Osteocyte (in vitro differentiated cells): ENCODE results near the gene DAZAP1. TPM values are rescaled to one million over a fixed set of nuclear protein-coding genes. Genes with fewer than 3 reads are reported as not detected.
A peak's percentile ranks its signal among the peaks of the same experiment; 100 is the strongest.

Source experiments
- DNase-seq: peaks from one replicate; pipeline ENCODE4 v3.0.0; 2021; ENCODE audit warnings: mixed read lengths; ENCODE audit not compliant: unreplicated experiment; ENCODE audit errors: extremely low spot score
- H3K27ac Mint-ChIP-seq: one replicate; pipeline ENCODE4 v1.8.0; 2021; ENCODE audit warnings: mild to moderate bottlenecking, mixed read lengths; ENCODE audit not compliant: unreplicated experiment
- H3K27me3 Mint-ChIP-seq: one replicate; pipeline ENCODE4 v1.8.0; 2021; ENCODE audit warnings: mixed read lengths; ENCODE audit not compliant: unreplicated experiment
- H3K36me3 Mint-ChIP-seq: one replicate; pipeline ENCODE4 v1.8.0; 2021; ENCODE audit warnings: mixed read lengths; ENCODE audit not compliant: unreplicated experiment
- H3K4me1 Mint-ChIP-seq: one replicate; pipeline ENCODE4 v1.8.0; 2021; ENCODE audit warnings: mixed read lengths; ENCODE audit not compliant: unreplicated experiment
- H3K4me3 Mint-ChIP-seq: one replicate; pipeline ENCODE4 v1.8.0; 2021; ENCODE audit warnings: mild to moderate bottlenecking, moderate library complexity, mixed read lengths; ENCODE audit not compliant: unreplicated experiment
- H3K9me3 Mint-ChIP-seq: one replicate; pipeline ENCODE4 v1.8.0; 2021; ENCODE audit warnings: mixed read lengths; ENCODE audit not compliant: unreplicated experiment
- CTCF ChIP-seq: fragments of 200-600 bp; sonication (generic); IDR thresholded peaks from 2 replicates; pipeline ENCODE4 v1.5.0; 2021; ENCODE audit warnings: antibody characterized with exemption, mild to moderate bottlenecking, moderate library complexity
- total RNA-seq: library from RNA; stranded (reverse); gene quantifications from 2 replicates; pipeline ENCODE4 v1.2.1, GENCODE V29; 2021

The DAZAP1 gene
- total RNA-seq, 1 donor from 2014 or later = 101 TPM

- no peaks in the 10 kb centered on the region for H3K9me3 Mint-ChIP-seq
- H3K27me3 Mint-ChIP-seq = no peaks in the 10 kb centered on the region
- no peak for DNase-seq
- peaks cover 52% of the 10 kb centered on the region for H3K4me1 Mint-ChIP-seq
- H3K4me3 Mint-ChIP-seq = peak overlapping the region; percentile 85
- TF ChIP-seq CTCF = no peak
- H3K36me3 Mint-ChIP-seq = peaks cover 12% of the 10 kb centered on the region
- peak overlapping the region; percentile 44 for H3K27ac Mint-ChIP-seq
These were observed 2.9 kb downstream of the DAZAP1 start for GRCh38 chr19:1410136-1410786.

- no peak for DNase-seq
- H3K36me3 Mint-ChIP-seq = peaks cover 12% of the 10 kb centered on the region
- peak overlapping the region; percentile 85 for H3K4me3 Mint-ChIP-seq
- H3K27me3 Mint-ChIP-seq = no peaks in the 10 kb centered on the region
- H3K4me1 Mint-ChIP-seq = peaks cover 56% of the 10 kb centered on the region
- no peak for TF ChIP-seq CTCF
- no peaks in the 10 kb centered on the region for H3K9me3 Mint-ChIP-seq
- peak overlapping the region; percentile 44 for H3K27ac Mint-ChIP-seq
These were observed 3.4 kb downstream of the DAZAP1 start for GRCh38 chr19:1410789-1411188.

GRCh38 chr19:1411255-1412191 lies 4.1 kb downstream of the DAZAP1 start:
- H3K27me3 Mint-ChIP-seq = no peaks in the 10 kb centered on the region
- peaks cover 61% of the 10 kb centered on the region for H3K4me1 Mint-ChIP-seq
- H3K36me3 Mint-ChIP-seq = peaks cover 12% of the 10 kb centered on the region
- DNase-seq = no peak
- peak overlapping the region; percentile 44 for H3K27ac Mint-ChIP-seq
- TF ChIP-seq CTCF = no peak
- H3K9me3 Mint-ChIP-seq = no peaks in the 10 kb centered on the region
- H3K4me3 Mint-ChIP-seq = no peak overlapping the region

- TF ChIP-seq CTCF = no peak
- Mint-ChIP-seq H3K36me3 (peaks cover 13% of the 10 kb centered on the region), H3K4me3 (no peak overlapping the region), H3K27me3 (no peaks in the 10 kb centered on the region), H3K27ac (no peak overlapping the region), H3K4me1 (peaks cover 68% of the 10 kb centered on the region), H3K9me3 (no peaks in the 10 kb centered on the region)
- no peak for DNase-seq
These were observed 5.0 kb downstream of the DAZAP1 start for GRCh38 chr19:1412323-1412923.
